Gastrocnemius medialis (tissue), 4 donors: ENCODE measurements around the gene TMEM14A.

Experiments
- CTCF ChIP-seq, 5 experiments: fragments of 450-650 bp in 3 of 5; fragments of 200-600 bp in 2 of 5; sonication (generic) in 2 of 5; IDR thresholded peaks in 4 of 5; conservative IDR thresholded peaks in 1 of 5; 1 replicate in 4 of 5; 2 replicates in 1 of 5; pipeline ENCODE4 v1.5.1; 2016 to 2019; ENCODE audit warnings: antibody characterized with exemption in 5 of 5, mild to moderate bottlenecking in 3 of 5, moderate library complexity in 3 of 5
- POLR2A ChIP-seq, 2 donors: fragments of 450-650 bp; IDR thresholded peaks; one replicate each; pipeline ENCODE4 v1.6.1; 2017; ENCODE audit warnings: antibody characterized with exemption in 2 of 2, mild to moderate bottlenecking in 2 of 2, moderate library complexity in 2 of 2

- TF ChIP-seq CTCF (IDR thresholded peaks at IDR 0.05 in 4 of 5, conservative IDR thresholded peaks at IDR 0.05 in 1 of 5) (no peak), POLR2A (IDR thresholded peaks at IDR 0.05) (no peak)
Measured at GRCh38 chr6:52640170-52640569, 30.7 kb upstream of the TMEM14A start.
